ENCODE results near the gene TDRKH.
A peak's percentile ranks its signal among the peaks of the same experiment; 100 is the strongest.

GRCh38 chr1:151762941-151763921 is 27.1 kb downstream of the TDRKH start, which contains the start of gene MRPL9:
- TF ChIP-seq CTCF (IDR thresholded peaks at IDR 0.05) (no peak), POLR2A (IDR thresholded peaks at IDR 0.05) (peak; percentile 35)
